ENCODE results near the gene ZNF608.

Gene ZNF608

GRCh38 chr5:124745928-124746915, at the start of gene ZNF608:
TSS of gene ZNF608 (minus strand) at chr5:124746639. CDS start at chr5:124744989, 1,650 bp downstream.
- DNase-seq = peak; percentile 34

- DNase-seq = no peak
Observed at GRCh38 chr5:124795829-124796228, 49.4 kb upstream of the ZNF608 start.

- DNase-seq = no peak
Observed at GRCh38 chr5:124790895-124791732, 44.7 kb upstream of the ZNF608 start.

GRCh38 chr5:124790301-124790894, 44.0 kb upstream of the ZNF608 start:
- no peak for DNase-seq

DNA sequence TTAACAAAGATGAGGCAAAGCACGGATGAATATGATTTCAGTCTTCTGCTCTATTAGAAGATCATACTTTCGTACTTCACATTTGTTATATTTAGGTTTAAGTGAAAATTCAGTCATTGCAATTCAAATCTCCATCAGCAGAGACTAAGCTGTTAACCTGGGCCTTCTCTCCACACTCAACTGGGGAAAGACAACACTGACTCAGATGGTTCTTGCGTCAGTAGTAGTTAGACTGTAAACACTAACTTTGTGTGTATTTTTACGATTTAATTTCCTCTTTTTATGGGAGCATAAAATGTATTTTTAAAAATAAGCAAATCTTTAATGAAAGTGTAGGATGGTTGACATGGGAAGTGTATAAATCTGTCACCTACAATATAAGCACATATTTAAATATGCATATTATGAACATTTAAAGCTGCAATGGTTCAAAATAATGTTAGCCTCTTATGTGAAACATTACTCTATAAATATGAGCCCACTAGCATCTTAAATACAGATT, 42.7 kb upstream of the ZNF608 start:
- peak; percentile 12 for DNase-seq

DNA sequence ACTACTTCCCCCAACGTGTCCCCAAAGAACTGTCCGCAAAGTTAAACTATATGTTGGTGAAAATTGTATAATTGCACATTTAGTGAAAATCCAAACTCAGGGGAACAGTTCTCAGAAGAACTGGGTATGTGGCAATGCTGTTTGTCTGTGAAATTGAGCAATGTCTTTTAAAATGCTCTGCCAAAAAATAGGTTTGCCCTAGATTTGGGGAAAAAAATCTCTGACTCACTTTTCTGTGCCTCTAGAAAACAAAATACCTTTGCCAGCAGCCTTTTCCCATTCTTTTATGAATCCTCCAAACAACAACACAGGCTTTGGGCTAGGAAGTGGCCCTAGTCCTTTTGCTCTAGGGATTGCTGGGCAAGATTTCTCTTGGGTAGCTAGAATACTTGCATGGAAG, 37.4 kb upstream of the ZNF608 start:
- peak; percentile 44 for DNase-seq

- no peak for DNase-seq
Observed at GRCh38 chr5:124783285-124783684, 36.8 kb upstream of the ZNF608 start.

GRCh38 chr5:124782262-124782661, 35.8 kb upstream of the ZNF608 start:
- no peak for DNase-seq

DNA sequence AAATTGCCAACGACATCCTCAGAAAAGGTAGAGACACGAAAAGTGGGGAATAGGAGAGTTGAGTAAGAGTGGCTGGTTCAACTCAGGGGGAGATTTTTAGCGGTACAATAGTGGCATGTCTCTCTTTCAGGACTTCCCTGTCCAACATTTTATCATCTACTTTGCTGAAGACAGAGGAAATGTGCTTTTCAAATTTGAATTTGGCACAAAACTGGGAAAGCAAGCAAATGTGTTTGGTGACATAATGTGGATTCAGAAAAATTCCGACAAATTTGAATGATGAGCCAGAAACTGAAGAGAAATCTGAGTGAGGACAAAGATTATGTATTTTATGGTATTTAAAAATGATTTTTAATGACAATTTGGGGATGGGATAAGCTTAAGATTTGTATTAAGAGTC, 33.6 kb upstream of the ZNF608 start:
- no peak for DNase-seq

DNA sequence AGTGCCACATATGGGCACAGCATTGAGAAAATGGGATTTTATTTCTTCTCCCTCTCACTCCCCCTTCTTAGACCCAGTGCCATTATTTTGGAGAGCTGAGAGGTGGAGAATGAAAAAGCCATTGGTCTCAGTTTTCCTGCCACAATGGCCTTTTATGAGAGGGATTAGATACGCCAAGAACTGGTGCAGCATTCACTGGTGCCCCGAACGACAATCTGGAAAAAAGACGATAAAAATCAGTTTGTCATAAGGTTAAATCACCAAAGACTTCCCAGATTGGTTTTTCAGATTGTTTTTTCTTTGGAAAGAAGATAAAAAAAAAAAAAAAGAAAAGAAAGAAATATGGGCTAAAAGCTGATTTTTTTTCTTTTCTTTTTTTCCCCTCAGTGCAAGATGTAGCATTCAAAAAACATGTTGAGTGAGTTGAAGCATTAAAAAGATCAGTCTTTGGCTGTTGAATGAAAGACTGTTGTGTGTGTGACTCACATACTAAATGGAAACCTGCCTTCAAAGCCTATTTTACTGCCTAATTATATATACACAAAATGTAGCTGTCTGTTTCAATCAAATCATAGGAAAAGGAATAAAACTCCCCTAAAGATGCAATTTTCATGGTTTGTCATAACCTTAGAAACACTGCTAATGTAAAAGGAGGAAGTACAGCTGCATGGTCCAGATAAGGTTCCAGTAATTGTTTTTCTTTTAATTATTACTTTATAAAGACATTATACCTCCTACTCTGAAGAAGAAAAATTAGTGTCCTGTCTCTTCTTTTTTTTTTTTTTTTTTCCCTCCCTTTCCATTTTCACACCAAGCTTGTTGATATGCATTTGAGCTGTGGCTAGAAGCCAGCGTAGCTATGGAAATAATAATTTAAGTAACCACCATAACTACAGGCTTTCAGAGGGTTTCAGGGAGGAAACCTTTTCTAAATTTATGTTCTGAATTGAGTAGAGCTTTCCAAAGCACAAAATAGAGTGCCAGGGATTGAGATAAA, 27.2 kb upstream of the ZNF608 start:
- no peak for DNase-seq

- no peak for DNase-seq
Observed at GRCh38 chr5:124772457-124773200, 26.2 kb upstream of the ZNF608 start.

- DNase-seq = no peak
Observed at GRCh38 chr5:124771761-124772160, 25.3 kb upstream of the ZNF608 start.

DNA sequence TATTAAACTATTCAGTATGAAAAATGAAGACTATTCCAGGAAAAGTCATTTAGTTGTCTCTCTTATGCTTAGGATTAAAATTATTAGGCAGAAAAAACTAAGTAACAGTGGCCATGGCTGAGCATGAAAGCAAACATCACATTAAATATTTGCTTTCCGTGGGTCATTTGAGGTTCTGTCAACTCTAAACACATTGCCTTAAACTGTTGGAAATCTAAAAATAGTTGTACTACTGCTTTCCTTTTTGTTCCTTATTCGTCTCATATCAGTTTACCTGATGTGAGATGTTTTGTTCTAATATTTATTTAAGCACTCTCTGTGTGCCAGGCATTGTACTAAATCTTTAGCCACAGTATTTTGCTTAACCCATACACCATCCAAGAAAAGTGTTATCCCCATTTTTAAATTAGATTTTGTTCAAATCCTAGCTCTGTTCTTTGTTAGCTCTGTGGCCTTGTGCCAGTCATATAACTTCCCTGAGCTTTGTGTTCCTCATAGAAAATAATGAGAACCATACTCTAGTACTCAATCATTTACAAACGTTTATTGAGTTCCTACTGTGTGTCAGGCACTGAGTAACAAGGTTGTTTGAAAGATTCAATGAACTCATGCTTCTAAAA, 18.7 kb upstream of the ZNF608 start:
- DNase-seq = no peak

- DNase-seq = no peak
Observed at GRCh38 chr5:124764585-124764984, 18.1 kb upstream of the ZNF608 start.

- no peak for DNase-seq
Observed at GRCh38 chr5:124761010-124761409, 14.6 kb upstream of the ZNF608 start.

DNA sequence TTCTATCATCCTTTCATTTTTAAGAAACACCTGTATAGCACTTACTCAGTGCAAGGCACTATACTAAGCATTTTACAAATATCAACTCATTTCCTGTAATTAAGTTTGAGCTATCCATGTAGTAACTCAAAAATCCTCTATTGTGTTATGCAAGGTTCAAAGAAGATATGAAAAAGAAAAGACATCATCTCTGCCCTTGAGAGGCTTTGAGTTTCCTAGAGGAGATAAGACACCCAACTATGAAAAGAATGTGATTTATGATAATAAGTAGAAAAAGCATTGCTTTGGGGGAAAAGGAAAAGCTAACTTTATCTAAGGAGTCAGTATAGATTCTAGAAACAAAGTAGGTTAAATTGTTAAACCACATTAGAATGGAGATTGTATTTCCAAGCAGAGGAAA, 14.2 kb upstream of the ZNF608 start:
- no peak for DNase-seq

DNA sequence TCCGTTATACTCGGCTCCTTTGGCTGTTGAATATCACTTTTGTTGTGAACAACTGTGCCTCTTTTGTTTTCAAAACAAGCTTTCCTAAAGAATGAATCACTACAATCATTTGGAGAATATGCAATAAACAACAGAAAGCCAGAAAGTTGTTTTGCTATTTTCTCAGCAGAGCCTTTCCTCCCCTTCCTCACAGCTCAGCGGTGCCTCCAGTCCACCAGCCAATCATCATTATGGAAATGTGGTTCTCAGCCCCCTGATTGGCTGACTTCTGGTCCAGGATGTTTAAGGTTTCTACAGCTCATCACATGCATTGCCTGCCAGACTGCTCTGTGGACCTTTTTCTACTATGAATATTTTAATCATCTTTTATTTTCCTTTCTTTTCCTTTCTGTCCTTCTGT, 9.1 kb upstream of the ZNF608 start:
- DNase-seq = peak; percentile 6

DNA sequence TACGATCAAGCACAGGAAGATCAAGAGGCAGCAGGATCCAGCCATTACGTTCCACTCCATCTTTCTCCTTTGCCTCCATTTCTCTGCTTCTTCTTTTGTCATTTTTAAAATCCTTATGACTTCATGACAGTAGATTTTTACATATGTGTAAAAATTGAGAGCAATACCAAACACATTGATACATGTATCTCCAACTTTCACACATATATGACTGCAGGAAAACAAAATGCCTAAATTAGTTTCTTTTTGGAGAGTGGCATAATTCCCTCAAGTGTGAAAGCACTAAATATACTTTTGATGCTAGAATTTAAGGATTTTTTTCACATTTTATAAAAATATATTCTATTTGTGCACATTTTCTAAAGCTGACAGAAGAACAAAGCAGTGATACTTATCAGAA, 8.6 kb upstream of the ZNF608 start:
- no peak for DNase-seq

GRCh38 chr5:124754206-124754927, 7.9 kb upstream of the ZNF608 start:
- DNase-seq = no peak

All from MV-4-11 (cell line).